ENCODE measurements around the gene PINK1. TPM values are rescaled to one million over a fixed set of nuclear protein-coding genes. Genes with fewer than 3 reads are reported as not detected.

Gene PINK1
- total and polyA plus RNA-seq, 8 donors, result 28.6 to 56.3 (median 35.3) TPM

GRCh38 chr1:20587661-20588053 lies 45.6 kb upstream of the PINK1 start:
- intact Hi-C loops (cut with DNase I), result no loop called here
- ATAC-seq, result no peak
- TF ChIP-seq CTCF (IDR thresholded peaks at IDR 0.05), result no peak

DNA sequence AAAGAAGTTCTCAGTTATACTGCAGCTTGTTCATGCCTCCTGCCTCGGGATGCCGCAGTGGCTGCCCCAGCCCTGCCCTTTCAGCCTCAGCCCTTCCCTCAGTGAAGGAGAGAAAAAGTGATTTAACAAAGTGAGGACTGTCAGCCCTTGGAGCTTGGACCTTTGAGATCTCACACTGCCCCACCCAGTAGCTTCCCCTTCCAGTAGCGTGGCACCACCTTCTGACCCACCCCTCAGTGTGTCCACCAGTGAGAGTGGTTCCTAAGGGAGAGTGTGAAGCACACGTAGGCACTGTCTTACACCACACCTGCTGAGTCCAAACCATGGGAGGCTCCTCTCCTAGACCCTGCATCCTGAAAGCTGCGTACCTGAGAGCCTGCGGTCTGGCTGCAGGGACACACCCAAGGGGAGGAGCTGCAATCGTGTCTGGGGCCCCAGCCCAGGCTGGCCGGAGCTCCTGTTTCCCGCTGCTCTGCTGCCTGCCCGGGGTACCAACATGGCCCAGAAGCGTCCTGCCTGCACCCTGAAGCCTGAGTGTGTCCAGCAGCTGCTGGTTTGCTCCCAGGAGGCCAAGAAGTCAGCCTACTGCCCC lies 44.5 kb upstream of the PINK1 start, which contains the start of gene CDA:
Gene CDA, plus strand, starts transcription at position 464 of the 592 bp plus-strand sequence. Its CDS starts 33 bp downstream, at position 497.
- Histone ChIP-seq H3K4me1 (peaks cover 5 to 28% of the 10 kb centered on the region in 2 donors), H3K27me3 (peaks cover 4 to 45% of the 10 kb centered on the region in 2 donors), H3K4me3 (peak within 1 kb of the TSS in 1 of 2 donors; percentile 42), H3K36me3 (no peaks in the 10 kb centered on the region), H3K27ac (peak within 1 kb of the TSS in 1 of 2 donors; percentile 93), H3K9me3 (no peaks in the 10 kb centered on the region)
- peak; percentile 47 for ATAC-seq
- no peak for TF ChIP-seq CTCF (IDR thresholded peaks at IDR 0.05)
- peak in 2 of 4 donors; percentile 46 to 87 for DNase-seq
- intact Hi-C loops (cut with DNase I), result no loop called here

More at GRCh38 chr1:20587661-20588053, 45.6 kb upstream of the PINK1 start:
- Histone ChIP-seq H3K9me3 (no peaks in the 10 kb centered on the region), H3K4me1 (peaks cover 5 to 28% of the 10 kb centered on the region in 2 donors), H3K27ac (no peak overlapping the region), H3K27me3 (peaks cover 4 to 45% of the 10 kb centered on the region in 2 donors), H3K4me3 (no peak overlapping the region), H3K36me3 (no peaks in the 10 kb centered on the region)
- DNase-seq, result no peak

GRCh38 chr1:20589331-20590278 lies 43.7 kb upstream of the PINK1 start:
- peak overlapping the region in 1 of 2 donors; percentile 42 for H3K4me3 ChIP-seq
- ATAC-seq (peak; percentile 73), DNase-seq (peak in 3 of 4 donors; percentile 16 to 87 (median 76))
- no peak for TF ChIP-seq CTCF (IDR thresholded peaks at IDR 0.05)
- peaks cover 4 to 45% of the 10 kb centered on the region in 2 donors for H3K27me3 ChIP-seq
- peaks cover 5 to 28% of the 10 kb centered on the region in 2 donors for H3K4me1 ChIP-seq
- no peaks in the 10 kb centered on the region for H3K9me3 ChIP-seq
- H3K36me3 ChIP-seq, result no peaks in the 10 kb centered on the region
- intact Hi-C loops (cut with DNase I), result no loop called here
- peak overlapping the region in 1 of 2 donors; percentile 93 for H3K27ac ChIP-seq

GRCh38 chr1:20590306-20590777 lies 42.9 kb upstream of the PINK1 start:
- intact Hi-C loops (cut with DNase I), result no loop called here
- no peak for TF ChIP-seq CTCF (IDR thresholded peaks at IDR 0.05)
- ATAC-seq (peak; percentile 46), DNase-seq (peak in 1 of 4 donors; percentile 60)
- peaks cover 4 to 45% of the 10 kb centered on the region in 2 donors for H3K27me3 ChIP-seq
- peaks cover 5 to 28% of the 10 kb centered on the region in 2 donors for H3K4me1 ChIP-seq
- H3K4me3 ChIP-seq, result peak overlapping the region in 1 of 2 donors; percentile 42
- no peaks in the 10 kb centered on the region for H3K9me3 ChIP-seq
- no peaks in the 10 kb centered on the region for H3K36me3 ChIP-seq
- H3K27ac ChIP-seq, result peak overlapping the region in 1 of 2 donors; percentile 93

Measured in left lung (tissue), 10 donors.